ENCODE data around the gene EEFSEC.

- TF ChIP-seq CTCF (IDR thresholded peaks at IDR 0.05; ENCODE audit: poor library complexity, severe bottlenecking) = no peak
- no peak for TF ChIP-seq SMC3 (conservative IDR thresholded peaks at IDR 0.05; ENCODE audit: poor library complexity)
- no peak for TF ChIP-seq POLR2AphosphoS5 (IDR thresholded peaks at IDR 0.05)
- no peak for TF ChIP-seq TAF1 (IDR thresholded peaks at IDR 0.05; ENCODE audit: low read depth)
- no peak for TF ChIP-seq REST (IDR thresholded peaks at IDR 0.05; ENCODE audit: borderline replicate concordance)
- TF ChIP-seq EZH2 (IDR thresholded peaks at IDR 0.05; ENCODE audit: borderline replicate concordance, insufficient read depth, low read length, poor library complexity, severe bottlenecking) = no peak
These were observed 176.4 kb downstream of the EEFSEC start for GRCh38 chr3:128329491-128330213.

Data from neural cell (in vitro differentiated cells).